Endothelial cell (in vitro differentiated cells): ENCODE data around the gene LRGUK. TPM values are rescaled to one million over a fixed set of nuclear protein-coding genes. Genes with fewer than 3 reads are reported as not detected.

Experiments
- DNase-seq: peaks from one replicate; pipeline ENCODE4 v3.0.0; 2021; ENCODE audit warnings: low spot score
- H3K27ac Mint-ChIP-seq: one replicate; pipeline ENCODE4 v1.8.0; 2021; ENCODE audit warnings: mixed read lengths, inconsistent platforms; ENCODE audit not compliant: unreplicated experiment
- H3K27me3 Mint-ChIP-seq: one replicate; pipeline ENCODE4 v1.8.0; 2021; ENCODE audit warnings: mild to moderate bottlenecking, moderate library complexity, mixed read lengths, inconsistent platforms; ENCODE audit not compliant: unreplicated experiment
- H3K36me3 Mint-ChIP-seq: one replicate; pipeline ENCODE4 v1.8.0; 2021; ENCODE audit warnings: mild to moderate bottlenecking, low read depth, mixed read lengths, inconsistent platforms; ENCODE audit not compliant: unreplicated experiment
- H3K4me1 Mint-ChIP-seq: one replicate; pipeline ENCODE4 v1.8.0; 2021; ENCODE audit warnings: mild to moderate bottlenecking, mixed read lengths, inconsistent platforms; ENCODE audit not compliant: unreplicated experiment
- H3K4me3 Mint-ChIP-seq: one replicate; pipeline ENCODE4 v1.8.0; 2021; ENCODE audit warnings: mild to moderate bottlenecking, mixed read lengths, inconsistent platforms; ENCODE audit not compliant: unreplicated experiment
- H3K9me3 Mint-ChIP-seq: one replicate; pipeline ENCODE4 v1.8.0; 2021; ENCODE audit warnings: mixed read lengths, inconsistent platforms; ENCODE audit not compliant: unreplicated experiment
- total RNA-seq: library from RNA; stranded (reverse); fragmentation: NEBNext Ultra II Directional; extraction: Animal tissue kit (Norgen Biotek cat#: 25700); gene quantifications from one replicate; pipeline ENCODE4 v1.2.1, GENCODE V29; 2021; ENCODE audit not compliant: unreplicated experiment
- TF ChIP-seq, protein P1 (sequence below): fragments of 200-600 bp; sonication (generic); IDR thresholded peaks from one replicate; pipeline ENCODE4 v1.5.0; 2021; ENCODE audit warnings: antibody characterized with exemption; ENCODE audit not compliant: unreplicated experiment

LRGUK gene
- total RNA-seq, 1 donor from 2014 or later: 0.64 TPM

DNA sequence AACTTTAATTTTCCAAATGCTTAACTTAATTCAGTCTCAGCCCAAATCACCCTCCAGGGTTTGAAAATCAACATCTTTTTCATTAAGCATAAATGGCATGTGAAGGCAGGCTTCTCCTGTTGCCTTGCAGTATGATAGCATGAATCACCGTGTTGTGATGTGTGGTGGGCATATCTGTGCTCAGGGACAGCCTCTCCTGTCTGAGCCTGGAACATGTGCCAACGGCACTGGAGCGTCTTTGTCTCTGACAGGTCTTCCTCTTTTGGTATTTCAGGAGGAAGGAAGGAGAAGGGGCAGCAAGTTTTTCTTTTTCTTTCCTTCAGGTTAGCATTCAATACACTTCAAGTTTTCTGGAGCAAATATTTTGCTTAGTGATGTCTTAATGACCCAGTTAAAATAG lies 57.6 kb downstream of the LRGUK start:
- Mint-ChIP-seq H3K27me3 (peaks cover 4% of the 10 kb centered on the region), H3K9me3 (no peaks in the 10 kb centered on the region), H3K27ac (no peak overlapping the region), H3K4me3 (no peak overlapping the region), H3K4me1 (peaks cover 34% of the 10 kb centered on the region), H3K36me3 (no peaks in the 10 kb centered on the region)
- no peak for DNase-seq
- TF ChIP-seq, protein P1, sequence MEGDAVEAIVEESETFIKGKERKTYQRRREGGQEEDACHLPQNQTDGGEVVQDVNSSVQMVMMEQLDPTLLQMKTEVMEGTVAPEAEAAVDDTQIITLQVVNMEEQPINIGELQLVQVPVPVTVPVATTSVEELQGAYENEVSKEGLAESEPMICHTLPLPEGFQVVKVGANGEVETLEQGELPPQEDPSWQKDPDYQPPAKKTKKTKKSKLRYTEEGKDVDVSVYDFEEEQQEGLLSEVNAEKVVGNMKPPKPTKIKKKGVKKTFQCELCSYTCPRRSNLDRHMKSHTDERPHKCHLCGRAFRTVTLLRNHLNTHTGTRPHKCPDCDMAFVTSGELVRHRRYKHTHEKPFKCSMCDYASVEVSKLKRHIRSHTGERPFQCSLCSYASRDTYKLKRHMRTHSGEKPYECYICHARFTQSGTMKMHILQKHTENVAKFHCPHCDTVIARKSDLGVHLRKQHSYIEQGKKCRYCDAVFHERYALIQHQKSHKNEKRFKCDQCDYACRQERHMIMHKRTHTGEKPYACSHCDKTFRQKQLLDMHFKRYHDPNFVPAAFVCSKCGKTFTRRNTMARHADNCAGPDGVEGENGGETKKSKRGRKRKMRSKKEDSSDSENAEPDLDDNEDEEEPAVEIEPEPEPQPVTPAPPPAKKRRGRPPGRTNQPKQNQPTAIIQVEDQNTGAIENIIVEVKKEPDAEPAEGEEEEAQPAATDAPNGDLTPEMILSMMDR: no peak

DNA sequence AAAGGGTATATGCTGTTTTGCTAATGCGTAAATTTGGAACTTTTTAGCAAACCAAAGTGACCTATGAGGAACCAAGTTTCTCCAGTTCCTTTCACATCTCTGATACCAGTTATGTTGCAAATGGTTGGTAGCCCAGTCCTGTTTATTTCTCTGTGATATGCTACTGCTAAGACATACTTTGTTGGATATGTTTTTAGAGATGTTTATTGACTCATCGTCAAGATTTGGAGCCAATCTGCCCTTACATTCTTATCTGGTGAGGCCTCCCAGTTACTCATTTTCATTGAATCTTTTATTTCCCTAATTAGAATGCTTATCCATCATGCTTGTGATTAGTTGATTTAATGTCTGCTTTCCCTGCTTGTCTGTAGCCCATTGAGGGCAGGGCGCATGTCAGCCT lies 58.9 kb downstream of the LRGUK start:
- TF ChIP-seq, protein P1: no peak
- no peaks in the 10 kb centered on the region for H3K9me3 Mint-ChIP-seq
- H3K27me3 Mint-ChIP-seq: peaks cover 4% of the 10 kb centered on the region
- no peak overlapping the region for H3K27ac Mint-ChIP-seq
- DNase-seq: no peak
- H3K4me3 Mint-ChIP-seq: no peak overlapping the region
- H3K4me1 Mint-ChIP-seq: peaks cover 26% of the 10 kb centered on the region
- no peaks in the 10 kb centered on the region for H3K36me3 Mint-ChIP-seq

DNA sequence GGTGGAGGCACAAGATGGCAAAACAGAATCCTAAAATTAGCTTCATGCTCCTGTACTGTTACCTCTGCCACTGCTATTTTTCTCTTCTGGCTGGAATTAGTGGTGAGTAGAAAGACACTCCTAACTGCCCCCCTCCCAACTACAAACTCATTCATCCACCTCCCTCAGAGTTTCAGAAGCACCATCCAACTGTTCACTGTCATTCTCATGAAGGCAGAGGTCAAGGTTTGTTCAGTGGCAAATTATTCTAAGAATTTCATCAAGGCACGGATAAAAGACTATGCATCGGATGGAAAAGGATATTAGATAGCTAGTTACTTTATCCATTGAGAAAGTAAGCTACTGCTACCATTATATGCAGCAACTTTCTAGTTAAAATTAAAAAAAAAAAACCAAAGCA lies 59.7 kb downstream of the LRGUK start:
- Mint-ChIP-seq H3K36me3 (no peaks in the 10 kb centered on the region), H3K4me1 (peaks cover 20% of the 10 kb centered on the region), H3K27ac (no peak overlapping the region), H3K27me3 (peaks cover 3% of the 10 kb centered on the region), H3K4me3 (no peak overlapping the region), H3K9me3 (no peaks in the 10 kb centered on the region)
- TF ChIP-seq, protein P1: no peak
- no peak for DNase-seq

DNA sequence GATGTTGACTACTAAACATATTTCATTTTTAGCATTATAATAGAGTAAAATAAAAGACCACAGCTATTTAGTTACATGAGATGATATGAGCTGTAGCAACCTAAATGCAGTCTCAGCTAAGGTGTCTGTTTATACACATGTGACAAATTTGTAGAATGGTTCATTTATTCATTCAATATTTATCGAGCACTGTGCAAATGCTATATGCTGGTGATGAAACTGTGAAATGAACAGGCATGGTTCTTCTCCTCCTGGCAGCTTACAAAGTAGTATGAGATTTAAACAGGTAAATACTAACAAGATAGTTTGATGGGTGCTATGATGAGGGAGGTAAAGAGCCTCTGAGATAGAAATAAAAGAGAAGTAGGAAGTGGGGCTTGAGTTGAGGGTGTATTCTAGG lies 60.8 kb downstream of the LRGUK start:
- peaks cover 2% of the 10 kb centered on the region for H3K27me3 Mint-ChIP-seq
- no peak for DNase-seq
- TF ChIP-seq, protein P1: no peak

DNA sequence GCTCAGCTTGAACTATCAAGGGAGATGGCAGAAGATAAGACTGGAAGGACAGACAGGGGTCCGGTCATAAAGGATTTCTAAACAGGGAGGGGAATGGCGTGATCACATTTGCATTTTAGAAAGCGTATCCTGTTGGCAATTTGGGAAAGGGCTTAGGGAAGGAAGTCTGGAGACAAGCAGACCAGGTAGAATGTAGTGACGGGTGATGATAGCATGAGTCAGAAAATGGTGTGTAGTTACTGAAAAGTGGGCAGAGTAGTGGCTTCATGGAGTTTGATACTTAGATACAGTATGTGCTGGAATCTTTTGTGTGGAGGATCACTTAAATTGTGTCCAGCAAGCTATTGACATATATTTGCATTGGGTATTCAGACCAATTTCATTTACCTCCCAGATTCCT lies 61.2 kb downstream of the LRGUK start:
- H3K36me3 Mint-ChIP-seq: no peaks in the 10 kb centered on the region
- peaks cover 2% of the 10 kb centered on the region for H3K27me3 Mint-ChIP-seq
- peaks cover 25% of the 10 kb centered on the region for H3K4me1 Mint-ChIP-seq
- no peak overlapping the region for H3K4me3 Mint-ChIP-seq
- no peak overlapping the region for H3K27ac Mint-ChIP-seq
- H3K9me3 Mint-ChIP-seq: no peaks in the 10 kb centered on the region
- TF ChIP-seq, protein P1: no peak
- DNase-seq: no peak

More for the DNA sequence above, 60.8 kb downstream of the LRGUK start:
- Mint-ChIP-seq H3K36me3 (no peaks in the 10 kb centered on the region), H3K27ac (no peak overlapping the region), H3K9me3 (no peaks in the 10 kb centered on the region), H3K4me1 (peaks cover 23% of the 10 kb centered on the region), H3K4me3 (no peak overlapping the region)
